HepG2 (cell line): ENCODE results near the gene FOXI3.

Source experiments
- CTCF ChIP-seq: sonication (generic); formaldehyde crosslinking; IDR thresholded peaks from 2 replicates; pipeline ENCODE4 v1.5.0; 2020; ENCODE audit warnings: mild to moderate bottlenecking, missing genetic modification reagents, moderate library complexity
- HBP1 ChIP-seq: IDR thresholded peaks from 2 replicates; pipeline ENCODE4 v1.6.1; 2016; ENCODE audit warnings: low read depth, control low read depth
- MXI1 ChIP-seq: IDR thresholded peaks from 3 replicates; pipeline ENCODE4 v1.6.1; 2012; ENCODE audit warnings: low read depth, low read length, inconsistent platforms, borderline replicate concordance
- POLR2A ChIP-seq, 2 experiments: IDR thresholded peaks; 2 replicates each; pipeline ENCODE4 v1.6.1; 2011; ENCODE audit warnings: low read depth in 2 of 2, low read length in 2 of 2, mild to moderate bottlenecking in 1 of 2, moderate library complexity in 1 of 2; ENCODE audit not compliant: insufficient read depth in 1 of 2
- PRDM4 ChIP-seq: sonication (generic); formaldehyde crosslinking; IDR thresholded peaks from 2 replicates; pipeline ENCODE4 v1.9.0; 2021; ENCODE audit warnings: missing genetic modification reagents, borderline replicate concordance
- RBM39 ChIP-seq: fragments of 200-400 bp; formaldehyde crosslinking; IDR thresholded peaks from one replicate; pipeline ENCODE4 v1.6.1; 2018; ENCODE audit warnings: antibody characterized with exemption, mild to moderate bottlenecking, low read depth, low read length; ENCODE audit not compliant: poor library complexity, severe bottlenecking
- ZNF333 ChIP-seq: sonication (generic); formaldehyde crosslinking; IDR thresholded peaks from 2 replicates; pipeline ENCODE4 v1.4.0; 2020; ENCODE audit warnings: mild to moderate bottlenecking, missing genetic modification reagents, borderline replicate concordance
- ZNF709 ChIP-seq: sonication (generic); formaldehyde crosslinking; IDR thresholded peaks from 2 replicates; pipeline ENCODE4 v1.5.0; 2020; ENCODE audit warnings: mild to moderate bottlenecking, missing genetic modification reagents

- TF ChIP-seq MXI1 = no peak
- no peak for TF ChIP-seq RBM39
- TF ChIP-seq POLR2A (IDR thresholded peaks at IDR 0.05; ENCODE audit: insufficient read depth in 1 of 2, low read depth in 2 of 2, low read length in 2 of 2) = no peak
- no peak for TF ChIP-seq CTCF
- TF ChIP-seq PRDM4 (CRISPR knock-in tag) = no peak
- no peak for TF ChIP-seq HBP1 (CRISPR knock-in tag)
- TF ChIP-seq ZNF709 (CRISPR knock-in tag) = no peak
- TF ChIP-seq ZNF333 (CRISPR knock-in tag) = no peak
Measured at GRCh38 chr2:88499204-88499603, 46.7 kb upstream of the FOXI3 start.
